AG10803 (cell line): Measurements from ENCODE around the gene CXCL12.
A peak's percentile ranks its signal among the peaks of the same experiment; 100 is the strongest.

Experiments used
- DNase-seq: peaks from one replicate; pipeline ENCODE4 v3.0.0; 2010; ENCODE audit warnings: low read depth
- H3K4me3 ChIP-seq: 2 replicates; pipeline ENCODE4 v1.5.1; 2011; ENCODE audit warnings: mild to moderate bottlenecking, low read length, control low read depth
- TF ChIP-seq, protein P1 (sequence below): conservative IDR thresholded peaks from 2 replicates; pipeline ENCODE4 v1.5.1; 2011; ENCODE audit warnings: mild to moderate bottlenecking, low read length, control low read depth, inconsistent platforms

The CXCL12 gene

DNA sequence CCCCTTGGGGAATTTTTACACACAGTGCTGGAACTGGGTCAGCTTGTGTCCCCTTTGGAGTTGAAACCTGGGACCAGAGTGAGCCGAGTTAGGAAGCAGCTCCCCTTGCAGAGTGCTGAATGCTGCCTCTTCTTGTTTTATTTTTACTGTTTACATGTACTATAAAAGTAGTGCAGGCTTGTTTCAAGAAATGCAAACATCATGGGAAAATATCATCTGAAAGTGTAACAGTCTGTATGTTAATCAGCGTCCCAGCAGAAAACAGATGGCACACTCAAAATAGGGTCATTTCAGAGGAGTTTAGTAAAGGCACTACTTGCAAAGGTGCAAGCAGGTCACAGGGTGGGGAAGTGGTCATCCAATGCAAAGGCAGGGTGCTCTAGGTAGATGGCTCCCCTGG, 30.1 kb downstream of the CXCL12 start:
- H3K4me3 ChIP-seq, result no peak overlapping the region
- TF ChIP-seq, protein P1, sequence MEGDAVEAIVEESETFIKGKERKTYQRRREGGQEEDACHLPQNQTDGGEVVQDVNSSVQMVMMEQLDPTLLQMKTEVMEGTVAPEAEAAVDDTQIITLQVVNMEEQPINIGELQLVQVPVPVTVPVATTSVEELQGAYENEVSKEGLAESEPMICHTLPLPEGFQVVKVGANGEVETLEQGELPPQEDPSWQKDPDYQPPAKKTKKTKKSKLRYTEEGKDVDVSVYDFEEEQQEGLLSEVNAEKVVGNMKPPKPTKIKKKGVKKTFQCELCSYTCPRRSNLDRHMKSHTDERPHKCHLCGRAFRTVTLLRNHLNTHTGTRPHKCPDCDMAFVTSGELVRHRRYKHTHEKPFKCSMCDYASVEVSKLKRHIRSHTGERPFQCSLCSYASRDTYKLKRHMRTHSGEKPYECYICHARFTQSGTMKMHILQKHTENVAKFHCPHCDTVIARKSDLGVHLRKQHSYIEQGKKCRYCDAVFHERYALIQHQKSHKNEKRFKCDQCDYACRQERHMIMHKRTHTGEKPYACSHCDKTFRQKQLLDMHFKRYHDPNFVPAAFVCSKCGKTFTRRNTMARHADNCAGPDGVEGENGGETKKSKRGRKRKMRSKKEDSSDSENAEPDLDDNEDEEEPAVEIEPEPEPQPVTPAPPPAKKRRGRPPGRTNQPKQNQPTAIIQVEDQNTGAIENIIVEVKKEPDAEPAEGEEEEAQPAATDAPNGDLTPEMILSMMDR, result no peak
- no peak for DNase-seq

DNA sequence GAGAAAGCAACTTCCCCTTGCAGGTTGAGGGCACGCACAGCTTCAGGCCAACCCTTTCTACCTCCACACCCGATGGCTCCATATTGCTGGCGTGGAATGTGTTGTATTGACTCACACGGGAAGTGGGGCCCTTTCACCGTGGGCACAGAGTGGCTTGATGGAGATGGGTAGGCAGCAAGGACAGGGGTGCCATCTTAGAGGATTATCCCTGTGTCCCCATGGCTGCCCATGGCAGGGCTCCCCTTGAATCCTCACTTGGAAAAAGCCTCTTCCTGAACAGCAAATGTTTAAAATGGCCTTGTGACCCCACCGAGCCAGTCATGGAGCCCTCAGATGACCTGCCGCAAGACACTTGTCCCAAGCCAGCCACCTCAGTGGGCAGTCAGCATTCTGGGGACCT, 31.2 kb downstream of the CXCL12 start:
- no peak overlapping the region for H3K4me3 ChIP-seq
- TF ChIP-seq, protein P1, result no peak
- DNase-seq, result no peak

DNA sequence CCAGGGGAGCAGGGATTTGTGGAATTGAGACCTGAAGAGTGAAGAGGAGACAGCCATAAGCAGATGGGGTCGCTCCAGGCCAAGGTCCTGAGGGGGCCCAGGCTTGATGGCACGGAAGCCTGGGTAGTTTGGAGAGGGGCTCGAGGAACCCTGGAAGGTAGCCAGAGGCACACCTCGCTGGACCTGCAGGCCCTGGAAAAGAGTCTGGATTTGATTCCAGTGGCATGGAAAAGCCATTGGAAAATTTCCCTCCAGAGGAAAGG, 31.8 kb downstream of the CXCL12 start:
- DNase-seq, result no peak
- no peak overlapping the region for H3K4me3 ChIP-seq
- TF ChIP-seq, protein P1, result no peak

GRCh38 chr10:44352316-44353127, 32.4 kb downstream of the CXCL12 start:
- peak; percentile 64 for DNase-seq
- TF ChIP-seq, protein P1, result no peak
- H3K4me3 ChIP-seq, result no peak overlapping the region

GRCh38 chr10:44348496-44348895, 36.4 kb downstream of the CXCL12 start:
- H3K4me3 ChIP-seq, result no peak overlapping the region
- no peak for DNase-seq
- TF ChIP-seq, protein P1, result no peak

- TF ChIP-seq, protein P1, result no peak
- H3K4me3 ChIP-seq, result no peak overlapping the region
- DNase-seq, result no peak
Measured at GRCh38 chr10:44347609-44348400, 37.1 kb downstream of the CXCL12 start.

GRCh38 chr10:44344727-44345126, 40.2 kb downstream of the CXCL12 start:
- TF ChIP-seq, protein P1, result no peak
- no peak overlapping the region for H3K4me3 ChIP-seq
- DNase-seq, result no peak
